Inflammatory macrophage treated with lipopolysaccharide for 1 hour (primary cell): ENCODE data around the gene C19orf73.
"Not testable (repeated sequence)": the region's sequence is repeated elsewhere in the genome, so short reads cannot be mapped to it uniquely, and the experiment has no call there.

Experiments used
- DNase-seq, 2 donors: peaks; one replicate each; pipeline ENCODE4 v3.0.0-alpha.2; 2020 to 2022

C19orf73 gene

DNA sequence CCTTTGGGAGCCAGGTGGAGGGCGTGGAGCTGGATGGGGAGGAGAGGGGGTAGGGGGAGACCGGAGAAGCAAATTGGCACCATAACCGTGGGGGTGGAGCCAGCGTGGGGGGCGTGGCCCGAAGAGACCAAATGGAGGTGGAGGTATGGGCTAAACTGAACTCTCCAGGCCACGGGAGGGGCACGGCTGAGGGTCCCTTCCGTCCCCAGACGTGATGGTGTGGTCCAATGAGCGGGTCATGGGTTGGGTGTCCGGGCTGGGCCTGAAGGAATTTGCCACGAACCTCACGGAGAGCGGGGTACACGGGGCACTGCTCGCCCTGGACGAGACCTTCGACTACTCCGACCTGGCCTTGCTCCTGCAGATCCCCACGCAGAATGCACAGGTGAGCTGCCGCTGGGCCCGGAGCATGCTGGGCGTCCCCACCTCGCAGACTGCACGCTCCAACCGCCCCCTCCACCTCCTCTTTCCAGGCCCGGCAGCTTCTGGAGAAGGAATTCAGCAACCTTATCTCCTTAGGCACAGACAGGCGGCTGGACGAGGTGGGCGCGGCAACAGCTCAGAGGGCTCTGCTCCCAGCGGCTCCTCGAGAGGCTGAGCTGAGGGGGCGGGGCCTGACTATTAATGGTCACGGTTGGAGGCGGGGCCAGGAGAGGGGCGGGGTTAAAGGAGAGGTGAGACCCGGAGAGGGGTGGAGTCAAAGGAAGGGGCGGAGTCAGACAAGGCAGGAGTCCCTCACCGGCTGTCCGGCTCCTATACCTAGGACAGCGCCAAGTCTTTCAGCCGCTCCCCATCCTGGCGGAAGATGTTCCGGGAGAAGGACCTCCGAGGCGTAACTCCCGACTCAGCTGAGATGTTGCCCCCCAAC lies 30.1 kb upstream of the C19orf73 start:
- DNase-seq = peak; percentile 66 to 93

DNA sequence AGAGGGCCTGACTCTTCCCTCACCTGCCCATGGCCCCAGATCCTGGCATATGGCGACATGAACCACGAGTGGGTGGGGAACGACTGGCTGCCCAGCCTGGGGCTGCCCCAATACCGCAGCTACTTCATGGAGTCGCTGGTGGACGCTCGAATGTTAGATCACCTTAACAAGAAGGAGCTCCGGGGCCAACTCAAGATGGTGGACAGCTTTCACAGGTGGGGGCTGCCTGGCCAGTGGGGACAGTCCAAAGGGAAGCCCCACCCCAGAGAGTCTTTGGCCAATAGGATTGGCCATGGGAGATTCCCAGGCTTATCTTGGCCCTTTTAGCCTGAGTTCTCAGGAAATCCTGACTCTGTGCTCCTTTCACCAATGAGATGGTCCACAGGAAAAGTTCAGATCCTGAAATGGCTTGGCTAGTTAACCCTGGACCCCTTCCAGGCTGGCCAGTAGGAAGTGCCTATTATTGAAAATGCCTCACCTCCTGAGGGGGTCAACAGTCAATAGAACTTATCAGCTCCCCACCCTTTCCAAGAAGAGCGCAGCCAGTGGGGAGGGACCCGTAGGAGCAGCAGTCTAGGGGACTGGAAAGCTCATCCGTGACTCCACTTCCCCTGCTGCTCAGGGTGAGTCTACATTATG lies 29.2 kb upstream of the C19orf73 start:
- no peak for DNase-seq

DNA sequence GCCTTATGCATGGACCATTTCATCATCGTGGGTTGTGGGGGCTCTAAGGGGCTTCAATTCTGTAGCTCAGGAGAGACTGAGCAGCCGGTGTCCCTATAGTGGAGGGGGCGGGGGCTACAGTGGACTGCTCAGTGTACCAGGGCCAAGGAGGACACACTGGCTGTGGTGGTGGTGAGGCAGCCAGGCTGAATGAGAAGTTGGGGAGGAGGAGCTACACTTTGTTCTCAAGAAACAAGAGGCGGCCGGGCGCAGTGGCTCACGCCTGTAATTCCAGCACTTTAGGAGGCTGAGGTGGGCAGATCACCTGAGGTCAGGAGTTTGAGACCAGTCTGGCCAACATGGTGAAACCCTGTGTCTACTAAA lies 27.4 kb upstream of the C19orf73 start:
- DNase-seq = not testable (repeated sequence)

DNA sequence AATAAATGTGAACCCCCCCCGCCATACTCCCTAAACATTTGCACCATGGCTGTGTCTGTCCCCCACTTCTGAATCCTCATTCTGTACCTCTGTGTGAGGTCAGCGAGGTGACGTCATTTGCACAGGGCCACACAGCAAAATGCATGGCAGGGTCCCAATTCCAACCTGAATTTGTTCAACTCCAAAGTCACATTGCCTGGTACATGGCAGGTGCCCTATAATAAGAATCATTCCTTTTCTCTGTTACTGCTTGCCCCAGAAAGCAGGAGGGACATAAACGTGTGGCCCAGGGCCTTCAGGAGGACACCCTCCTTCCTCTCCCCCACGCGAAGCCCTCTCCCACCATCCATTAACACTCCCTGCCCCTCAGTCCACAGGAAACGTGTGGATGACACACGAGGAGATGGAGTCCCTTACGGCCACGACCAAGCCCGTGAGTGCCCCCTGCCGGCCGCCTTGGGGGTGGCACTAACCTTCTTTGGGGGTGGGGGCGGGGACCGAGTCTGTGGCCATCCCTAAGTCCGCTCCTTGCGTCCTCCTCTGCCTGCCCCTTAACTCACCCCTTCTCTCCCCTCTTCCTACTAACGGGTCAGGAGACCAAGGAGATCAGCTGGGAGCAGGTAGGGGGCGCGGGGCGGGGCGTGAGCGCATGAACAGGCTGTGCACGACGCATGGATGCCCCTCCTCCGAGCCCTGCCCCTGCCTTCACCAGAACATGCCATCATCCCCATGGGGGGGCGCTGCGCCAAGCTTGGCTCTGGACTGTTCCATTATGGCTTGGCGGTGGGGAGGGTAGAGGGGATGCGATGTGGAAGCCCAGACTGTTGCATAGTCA lies 26.8 kb upstream of the C19orf73 start:
- DNase-seq = peak; percentile 38 to 89

DNA sequence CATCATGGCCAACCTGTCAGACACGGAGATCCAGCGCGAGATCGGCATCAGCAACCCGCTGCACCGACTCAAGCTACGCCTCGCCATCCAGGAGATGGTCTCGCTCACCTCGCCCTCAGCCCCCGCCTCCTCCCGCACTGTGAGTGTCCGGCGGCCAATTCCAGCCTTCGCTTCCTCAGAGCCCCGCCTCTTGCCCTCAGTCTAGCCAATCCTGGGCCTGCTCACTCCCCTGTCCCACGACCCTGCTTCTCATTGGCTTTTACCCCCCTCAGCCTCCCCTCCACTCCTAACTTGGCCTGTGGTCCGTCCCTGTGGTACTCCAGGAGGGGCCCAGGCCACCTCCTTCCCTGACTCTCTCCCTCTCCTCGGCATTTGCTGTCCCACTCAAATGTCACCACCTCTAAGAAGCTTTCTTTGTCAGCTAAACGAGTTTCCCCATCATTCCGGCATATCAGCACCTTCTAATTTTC lies 24.0 kb upstream of the C19orf73 start:
- DNase-seq = peak; percentile 60 to 63

DNA sequence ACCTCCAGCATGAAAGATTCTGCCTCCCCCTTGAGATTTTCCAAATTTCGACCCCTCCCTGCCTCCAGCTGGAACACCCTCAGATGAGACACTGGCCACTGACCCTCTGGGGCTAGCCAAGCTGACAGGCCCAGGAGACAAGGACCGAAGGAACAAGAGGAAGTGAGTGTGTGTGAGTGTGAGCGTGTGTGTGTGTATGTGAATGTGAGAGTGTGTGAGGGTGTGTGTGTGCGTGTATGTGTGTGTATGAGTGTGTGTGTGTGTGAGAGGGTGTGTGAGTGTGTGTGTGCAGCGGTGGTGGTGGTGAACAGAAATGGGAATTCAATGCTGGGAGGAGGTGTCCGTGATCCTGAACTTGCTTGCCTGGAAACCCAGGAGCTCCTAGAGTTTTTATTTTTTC lies 22.4 kb upstream of the C19orf73 start:
- DNase-seq = no peak

DNA sequence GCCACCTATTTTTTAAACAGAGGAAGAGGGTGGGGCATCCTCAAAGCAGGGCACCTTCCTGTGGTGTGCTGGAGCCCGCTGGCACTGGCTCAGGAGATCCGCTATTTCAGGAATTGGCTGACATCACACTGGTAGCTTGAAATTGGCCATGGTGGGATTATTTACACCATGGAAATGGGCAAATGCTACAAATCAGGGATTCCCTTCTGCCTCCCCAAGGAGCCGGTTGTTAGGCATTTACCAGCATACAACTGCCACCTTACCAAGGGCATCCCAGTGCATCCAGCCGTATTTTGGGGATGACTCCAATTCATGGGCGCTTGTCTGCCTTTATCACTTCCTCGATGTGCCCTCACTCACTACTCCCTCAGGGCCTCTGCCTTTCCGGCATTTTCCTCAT lies 22.0 kb upstream of the C19orf73 start:
- DNase-seq = no peak

DNA sequence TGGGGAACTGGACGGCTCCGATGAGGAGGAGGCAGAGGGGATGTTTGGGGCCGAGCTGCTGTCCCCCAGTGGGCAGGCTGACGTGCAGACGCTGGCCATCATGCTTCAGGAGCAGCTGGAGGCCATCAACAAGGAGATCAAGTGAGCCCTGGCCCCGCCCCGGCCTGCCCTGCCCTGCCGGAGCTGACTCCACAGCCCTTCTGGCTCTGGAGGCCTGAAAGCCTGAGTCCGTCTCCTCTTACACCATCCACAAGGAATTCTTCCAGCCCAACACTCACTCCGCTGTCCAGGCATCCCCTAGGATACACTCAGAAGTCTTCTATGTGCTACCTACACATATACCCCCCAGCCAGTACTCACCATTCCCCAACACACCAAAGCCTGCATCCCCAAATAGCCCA lies 17.8 kb upstream of the C19orf73 start:
- DNase-seq = no peak

DNA sequence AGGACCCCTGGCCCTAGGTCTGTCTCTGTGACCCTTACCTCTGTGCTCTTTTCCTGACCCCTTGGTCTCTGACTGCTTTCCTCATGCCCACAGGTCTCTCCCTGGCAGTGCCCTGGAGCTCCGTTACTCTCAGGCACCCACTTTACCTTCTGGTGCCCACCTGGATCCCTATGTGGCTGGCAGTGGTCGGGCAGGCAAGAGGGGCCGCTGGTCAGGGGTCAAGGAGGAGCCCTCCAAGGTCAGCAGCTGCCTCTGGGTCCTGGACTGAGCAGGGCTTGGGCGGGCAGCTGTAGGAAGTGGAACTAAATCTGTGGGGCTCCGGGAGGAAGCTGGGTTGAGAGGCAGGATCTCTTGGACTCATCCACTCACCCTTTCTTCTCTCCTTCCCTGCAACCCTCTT lies 16.7 kb upstream of the C19orf73 start:
- DNase-seq = no peak

DNA sequence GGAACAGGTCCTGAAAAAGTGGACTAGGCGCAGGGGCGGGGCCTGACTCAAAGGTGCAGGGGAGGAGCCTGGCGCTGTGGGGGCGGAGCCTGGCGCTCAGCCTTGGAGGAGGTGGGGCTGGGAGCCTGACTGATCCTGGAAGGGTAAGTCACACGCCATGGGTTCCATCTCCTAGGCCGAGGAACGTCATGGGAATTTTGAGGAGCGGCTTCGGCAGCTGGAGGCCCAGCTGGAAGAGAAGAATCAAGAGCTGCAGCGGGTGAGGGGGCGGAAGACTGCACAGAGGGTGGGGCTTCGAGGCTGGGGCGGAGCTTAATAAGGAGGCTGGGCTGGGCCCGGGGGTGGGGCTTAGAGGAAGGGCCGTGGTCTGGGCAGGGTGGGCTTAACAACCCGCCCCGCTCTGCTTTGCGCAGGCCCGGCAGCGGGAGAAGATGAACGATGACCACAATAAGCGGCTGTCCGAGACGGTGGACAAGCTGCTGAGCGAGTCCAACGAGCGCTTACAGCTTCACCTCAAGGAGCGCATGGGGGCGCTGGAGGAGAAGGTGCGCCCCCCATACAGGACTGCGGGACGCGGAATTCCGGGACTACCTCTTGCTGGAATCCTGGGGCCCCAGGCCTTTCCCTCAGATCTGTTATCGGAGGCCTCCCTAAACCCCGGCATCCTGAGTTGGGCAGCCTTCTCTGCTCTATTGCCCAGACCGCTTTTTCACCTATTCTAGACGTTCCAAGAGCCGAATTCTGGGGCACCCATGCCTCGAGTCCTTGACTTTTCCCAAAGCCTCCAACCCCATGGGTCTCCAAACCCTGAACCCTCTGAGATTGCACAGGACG lies 14.9 kb upstream of the C19orf73 start:
- peak; percentile 39 to 42 for DNase-seq

DNA sequence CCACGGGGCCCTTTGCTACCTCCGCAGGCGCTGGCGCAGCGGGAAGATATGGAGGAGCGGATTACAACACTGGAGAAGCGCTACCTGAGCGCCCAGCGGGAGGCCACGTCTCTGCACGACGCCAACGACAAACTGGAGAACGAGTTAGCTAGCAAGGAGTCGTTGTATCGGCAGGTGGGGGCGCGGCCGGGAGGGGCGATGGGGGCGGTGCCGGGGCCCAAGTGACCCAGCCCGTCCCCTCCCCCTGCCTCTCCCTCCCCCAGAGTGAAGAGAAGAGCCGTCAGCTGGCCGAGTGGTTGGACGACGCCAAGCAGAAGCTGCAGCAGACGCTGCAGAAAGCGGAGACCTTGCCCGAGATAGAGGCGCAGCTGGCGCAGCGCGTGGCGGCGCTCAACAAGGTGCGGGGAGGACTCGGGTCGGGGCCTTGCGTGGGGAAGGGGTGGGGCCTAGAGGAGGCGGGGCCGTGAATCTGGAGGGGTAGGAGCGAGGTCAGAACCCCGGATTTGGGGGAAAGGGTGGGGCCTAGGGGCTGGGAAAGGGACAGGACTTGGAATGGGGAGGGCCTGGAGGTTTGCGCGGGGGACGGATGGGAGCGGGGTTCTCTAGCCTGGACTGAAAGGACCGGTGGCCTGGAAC lies 14.1 kb upstream of the C19orf73 start:
- no peak for DNase-seq

DNA sequence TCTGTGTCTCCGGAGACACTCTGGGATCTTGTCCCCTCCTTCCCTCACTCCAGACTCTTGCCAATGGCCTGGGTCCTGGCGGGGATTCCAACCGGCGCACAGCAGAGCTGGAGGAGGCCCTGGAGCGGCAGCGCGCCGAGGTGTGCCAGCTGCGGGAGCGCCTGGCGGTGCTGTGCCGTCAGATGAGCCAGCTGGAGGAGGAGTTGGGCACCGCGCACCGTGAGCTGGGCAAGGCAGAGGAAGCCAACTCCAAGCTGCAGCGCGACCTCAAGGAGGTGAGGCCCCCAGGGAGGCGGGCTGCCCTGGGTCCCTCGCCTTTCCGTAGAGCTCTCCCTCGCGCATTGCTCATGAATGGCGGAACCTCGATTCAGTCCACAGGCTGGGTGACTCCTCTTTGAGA lies 11.4 kb upstream of the C19orf73 start:
- DNase-seq = no peak

DNA sequence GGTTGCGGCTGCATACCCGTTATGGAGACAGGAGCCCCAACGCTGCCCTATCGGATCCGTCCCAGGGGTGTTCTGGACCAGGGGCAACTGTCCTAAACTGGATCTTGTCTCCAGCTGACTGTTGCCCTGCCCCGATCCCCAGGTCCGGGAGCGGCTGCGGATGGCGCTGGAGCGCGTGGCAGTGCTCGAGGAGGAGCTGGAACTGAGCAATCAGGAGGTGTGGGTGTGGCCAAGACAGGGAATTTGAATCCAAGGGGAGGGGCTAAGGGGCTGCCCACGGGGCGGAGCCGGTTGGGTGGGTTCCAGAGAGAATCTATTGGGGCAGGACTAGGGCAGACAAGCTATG lies 10.3 kb upstream of the C19orf73 start:
- no peak for DNase-seq

DNA sequence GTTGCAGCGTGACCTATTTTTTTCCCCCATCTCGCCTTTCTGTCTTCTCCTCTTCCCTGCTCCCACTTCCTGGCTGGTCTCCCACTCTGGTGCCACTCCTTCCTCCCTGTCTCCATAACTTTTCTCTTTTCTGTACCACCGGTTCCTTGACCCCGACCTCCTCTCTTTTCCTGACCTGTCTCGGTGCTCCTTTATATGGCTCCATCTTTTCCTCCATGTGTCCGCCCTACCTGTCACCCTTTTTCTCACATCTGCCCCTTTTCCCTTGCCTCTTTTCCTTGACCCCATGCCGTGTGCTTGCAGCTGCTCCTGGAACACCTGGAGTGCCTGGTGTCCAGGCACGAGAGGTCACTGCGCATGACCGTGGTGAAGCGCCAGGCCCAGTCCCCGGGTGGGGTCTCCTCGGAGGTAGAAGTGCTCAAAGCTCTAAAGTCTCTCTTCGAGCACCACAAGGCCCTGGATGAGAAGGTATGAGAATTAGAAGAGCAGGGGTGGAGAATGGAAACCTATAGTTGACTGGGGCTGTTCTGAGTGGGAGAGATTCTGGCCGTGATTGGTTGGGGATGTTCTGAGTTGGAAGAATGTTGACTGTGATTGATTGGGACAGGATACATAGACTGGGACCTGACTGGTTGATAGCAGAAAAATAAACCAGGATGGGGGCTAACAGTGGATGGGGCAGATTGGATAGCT lies 9.7 kb upstream of the C19orf73 start:
- no peak for DNase-seq

DNA sequence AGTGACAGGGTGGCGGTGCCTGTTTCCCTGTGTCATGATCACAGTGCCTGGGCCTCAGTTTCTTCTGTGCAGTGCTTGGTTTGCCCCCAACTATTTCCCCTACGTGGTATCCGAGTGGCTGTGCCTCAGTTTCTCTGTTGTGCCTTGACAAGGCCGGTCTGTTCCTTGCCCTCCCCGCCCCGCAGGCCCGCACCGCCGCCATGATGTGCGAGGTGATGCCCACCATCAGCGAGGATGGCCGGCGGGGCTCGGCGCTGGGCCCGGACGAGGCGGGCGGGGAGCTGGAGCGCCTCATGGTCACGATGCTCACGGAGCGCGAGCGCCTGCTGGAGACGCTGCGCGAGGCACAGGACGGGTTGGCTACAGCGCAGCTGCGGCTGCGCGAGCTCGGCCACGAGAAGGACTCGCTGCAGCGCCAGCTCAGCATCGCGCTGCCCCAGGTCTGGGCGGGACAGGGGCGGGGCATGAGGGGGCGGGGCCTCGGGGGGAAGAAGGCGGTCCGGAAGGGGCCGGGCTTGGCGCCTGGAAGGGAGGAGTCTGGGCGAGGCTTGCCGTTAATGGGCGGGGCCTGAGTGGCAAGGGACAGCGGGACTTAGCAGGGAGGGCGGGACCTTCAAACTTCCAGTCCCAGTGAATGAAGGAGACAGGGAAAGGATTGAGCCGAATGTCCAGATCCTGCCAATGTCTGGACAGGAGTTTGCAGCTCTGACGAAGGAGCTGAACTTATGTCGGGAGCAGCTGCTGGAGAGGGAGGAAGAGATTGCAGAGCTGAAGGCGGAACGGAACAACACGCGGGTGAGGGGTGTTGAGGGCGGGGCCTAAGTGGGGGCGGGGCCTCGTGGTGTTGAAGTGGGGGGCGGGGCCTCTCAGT lies 9.0 kb upstream of the C19orf73 start:
- DNase-seq = peak; percentile 94 to 98

DNA sequence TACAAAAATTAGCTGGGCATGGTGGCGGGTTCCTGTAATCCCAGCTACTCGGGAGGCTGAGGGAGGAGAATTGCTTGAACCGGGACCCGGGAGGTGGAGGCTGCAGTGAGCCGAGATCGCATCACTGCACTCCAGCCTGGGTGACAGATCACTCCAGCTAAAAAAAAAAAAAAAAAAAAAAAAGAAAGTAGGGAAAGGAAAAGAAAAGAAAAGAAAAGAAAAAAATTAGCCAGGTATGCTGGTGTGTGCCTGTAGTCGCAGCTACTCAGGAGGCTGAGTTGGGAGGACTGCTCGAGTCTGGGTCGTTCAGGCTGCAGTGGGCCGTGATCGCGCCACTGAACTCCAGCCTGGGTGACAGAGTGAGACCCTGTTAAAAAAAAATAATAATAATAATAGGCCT lies 8.3 kb upstream of the C19orf73 start:
- DNase-seq = not testable (repeated sequence)

DNA sequence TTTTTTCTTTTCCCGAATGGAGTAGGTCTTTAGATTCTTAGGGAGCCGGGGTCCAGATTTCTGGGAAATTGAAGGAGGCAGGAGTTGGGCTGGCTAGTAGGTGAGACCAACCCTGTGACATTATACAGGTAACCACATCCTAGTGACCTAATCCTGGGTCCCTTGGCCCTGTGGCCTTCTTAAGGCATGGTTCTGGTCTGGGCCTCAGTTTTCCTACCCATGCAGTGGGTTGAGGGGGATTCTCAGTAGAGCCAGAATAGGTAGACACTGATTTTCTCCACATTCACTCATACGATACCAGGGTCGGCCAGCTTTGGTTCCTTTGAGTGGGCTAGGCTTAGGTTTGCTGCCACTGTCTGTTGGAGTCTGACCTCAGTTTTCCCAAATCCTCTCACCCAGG lies 7.6 kb upstream of the C19orf73 start:
- no peak for DNase-seq

DNA sequence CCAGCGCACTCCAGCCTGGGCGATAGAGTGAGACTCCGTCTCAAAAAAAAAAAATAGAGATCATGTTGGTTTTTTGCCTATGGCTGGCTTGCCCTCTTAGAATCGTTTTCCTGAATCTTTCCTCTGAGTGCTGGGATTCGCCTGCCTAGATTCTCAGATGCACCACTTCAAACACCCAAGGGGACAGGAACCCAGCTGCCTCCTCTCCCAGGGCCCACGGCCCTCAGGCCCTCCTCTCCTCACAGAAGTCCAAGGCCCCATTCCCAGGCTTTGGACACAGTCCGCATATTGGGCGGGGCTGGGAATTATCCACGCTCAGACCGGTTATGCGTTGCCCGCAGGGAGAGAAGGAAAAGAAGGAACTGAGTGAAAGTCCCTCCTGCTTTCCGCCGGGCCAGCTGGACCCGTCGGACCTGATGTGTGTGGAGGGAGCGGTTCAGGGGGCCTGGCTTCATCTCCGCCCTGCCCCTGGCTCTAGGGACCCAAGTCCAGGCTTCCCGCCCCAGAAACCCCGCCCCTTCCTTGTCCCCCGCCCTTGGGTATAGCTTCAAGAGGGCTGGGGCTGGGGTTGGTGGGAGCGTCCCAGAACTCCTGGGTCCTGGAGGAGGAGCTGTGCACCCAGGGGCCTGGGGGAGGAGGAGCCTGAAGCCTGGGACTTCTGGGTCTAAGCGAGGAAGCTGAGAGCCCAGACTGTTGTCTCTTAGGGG lies 6.2 kb upstream of the C19orf73 start:
- no peak for DNase-seq

DNA sequence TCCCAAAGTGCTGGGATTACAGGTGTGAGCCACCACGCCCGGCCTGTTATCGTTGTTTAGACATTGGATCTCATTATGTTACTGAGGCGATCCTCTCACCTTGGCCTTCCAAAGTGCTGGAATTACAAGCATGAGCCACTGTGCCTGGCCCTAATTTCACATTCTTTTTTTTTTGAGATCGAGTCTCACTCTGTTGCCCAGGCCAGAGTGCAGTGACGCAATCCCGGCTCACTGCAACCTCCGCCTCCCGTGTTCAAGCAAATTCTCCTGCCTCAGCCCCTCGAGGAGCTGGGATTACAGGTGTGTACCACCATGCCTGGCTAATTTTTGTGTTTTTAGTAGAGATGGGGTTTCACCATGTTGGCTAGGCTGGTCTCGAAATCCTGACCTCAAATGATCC lies 4.3 kb upstream of the C19orf73 start:
- not testable (repeated sequence) for DNase-seq

DNA sequence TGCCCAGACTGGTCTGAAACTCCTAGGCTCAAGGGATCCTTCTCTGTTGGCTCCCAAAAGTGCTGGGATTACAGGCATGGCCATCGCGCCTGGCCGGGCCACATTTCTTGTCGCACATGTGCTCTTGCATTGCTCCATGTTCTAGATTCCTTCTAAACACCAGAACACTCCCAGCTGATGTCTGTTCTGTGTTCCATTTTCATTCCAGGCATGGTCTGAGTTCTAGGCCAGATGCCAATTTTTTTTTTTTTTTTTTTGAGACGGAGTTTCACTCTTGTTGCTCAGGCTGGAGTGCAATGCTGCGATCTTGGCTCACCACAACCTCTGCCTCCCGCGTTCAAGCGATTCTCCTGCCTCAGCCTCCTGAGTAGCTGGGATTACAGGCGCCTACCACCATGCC lies 2.9 kb upstream of the C19orf73 start:
- DNase-seq = not testable (repeated sequence)
